DOHH2 (cell line): ENCODE results near the gene CCNI2.

Experiments used
- H3F3A ChIP-seq: fragments of 200-600 bp; sonication (generic), shearing (Covaris generic); 2 replicates; pipeline ENCODE4 v1.6.0; 2016; ENCODE audit warnings: antibody characterized with exemption, mild to moderate bottlenecking; ENCODE audit not compliant: control insufficient read depth, insufficient read depth
- H3K27ac ChIP-seq: fragments of 200-600 bp; sonication (generic); 2 replicates; pipeline ENCODE4 v1.5.1; 2014; ENCODE audit warnings: low read depth, mild to moderate bottlenecking, low read length, moderate library complexity
- H3K27me3 ChIP-seq: fragments of 200-600 bp; sonication (generic); 2 replicates; pipeline ENCODE4 v1.6.1; 2014; ENCODE audit warnings: mild to moderate bottlenecking, low read length, mixed read lengths; ENCODE audit not compliant: control insufficient read depth
- H3K36me3 ChIP-seq: fragments of 200-600 bp; sonication (generic); 2 replicates; pipeline ENCODE4 v1.6.1; 2014; ENCODE audit warnings: mild to moderate bottlenecking, low read length, moderate library complexity, mixed read lengths; ENCODE audit not compliant: control insufficient read depth
- H3K4me1 ChIP-seq: fragments of 200-600 bp; sonication (generic); 2 replicates; pipeline ENCODE4 v1.6.1; 2014; ENCODE audit warnings: mild to moderate bottlenecking, low read length, mixed read lengths; ENCODE audit not compliant: control insufficient read depth
- H3K4me2 ChIP-seq: fragments of 200-600 bp; sonication (generic); 2 replicates; pipeline ENCODE4 v1.6.0; 2014; ENCODE audit warnings: mild to moderate bottlenecking, low read length, moderate library complexity
- H3K4me3 ChIP-seq: fragments of 200-600 bp; sonication (generic); 2 replicates; pipeline ENCODE4 v1.5.1; 2014; ENCODE audit warnings: mild to moderate bottlenecking, low read length, mixed read lengths
- H3K79me2 ChIP-seq: fragments of 200-600 bp; sonication (generic); 2 replicates; pipeline ENCODE4 v1.6.1; 2014; ENCODE audit warnings: mild to moderate bottlenecking, low read length, mixed read lengths; ENCODE audit not compliant: control insufficient read depth
- H3K9me2 ChIP-seq: fragments of 200-600 bp; sonication (generic); replicated peaks from 2 replicates; pipeline ENCODE4 v1.6.1; 2014; ENCODE audit warnings: mild to moderate bottlenecking, low read length, mixed read lengths; ENCODE audit not compliant: control insufficient read depth
- H3K9me3 ChIP-seq: fragments of 200-600 bp; sonication (generic); 2 replicates; pipeline ENCODE4 v1.6.1; 2014; ENCODE audit warnings: antibody characterized with exemption, low read length, mixed read lengths; ENCODE audit not compliant: control insufficient read depth, insufficient read depth
- H4K20me1 ChIP-seq: fragments of 200-600 bp; sonication (generic); 2 replicates; pipeline ENCODE4 v1.6.0; 2014; ENCODE audit warnings: low read depth, mild to moderate bottlenecking, antibody characterized with exemption, low read length, moderate library complexity; ENCODE audit not compliant: control insufficient read depth, insufficient read depth
- CTCF ChIP-seq: fragments of 200-600 bp; sonication (generic); IDR thresholded peaks from one replicate; pipeline ENCODE4 v1.5.1; 2014; ENCODE audit warnings: antibody characterized with exemption, mild to moderate bottlenecking, low read depth, low read length; ENCODE audit not compliant: poor library complexity, severe bottlenecking
- EZH2phosphoT487 ChIP-seq: fragments of 200-600 bp; sonication (generic); IDR thresholded peaks from 2 replicates; pipeline ENCODE4 v1.6.1; 2017; ENCODE audit warnings: borderline replicate concordance, mild to moderate bottlenecking, antibody characterized with exemption, low read length, moderate library complexity, mixed read lengths

CCNI2 gene

GRCh38 chr5:132752581-132753125, 5.4 kb downstream of the CCNI2 start:
- Histone ChIP-seq H3K9me2 (no peaks in the 10 kb centered on the region), H3K27ac (no peak overlapping the region), H3K79me2 (no peaks in the 10 kb centered on the region), H3K36me3 (no peaks in the 10 kb centered on the region), H3K4me2 (no peak overlapping the region), H4K20me1 (no peaks in the 10 kb centered on the region), H3K4me3 (no peak overlapping the region), H3F3A (no peaks in the 10 kb centered on the region), H3K9me3 (no peaks in the 10 kb centered on the region), H3K4me1 (peaks cover 1% of the 10 kb centered on the region), H3K27me3 (peaks cover 38% of the 10 kb centered on the region)
- TF ChIP-seq CTCF, result no peak
- TF ChIP-seq EZH2phosphoT487, result no peak

- Histone ChIP-seq H3K4me3 (no peak overlapping the region), H3K4me2 (no peak overlapping the region)
These were observed 6.1 kb downstream of the CCNI2 start for GRCh38 chr5:132753135-132753987.

GRCh38 chr5:132754111-132754510, 6.9 kb downstream of the CCNI2 start:
- Histone ChIP-seq H4K20me1 (no peaks in the 10 kb centered on the region), H3K9me2 (no peaks in the 10 kb centered on the region), H3K4me1 (no peaks in the 10 kb centered on the region), H3K4me2 (no peak overlapping the region), H3F3A (no peaks in the 10 kb centered on the region), H3K79me2 (no peaks in the 10 kb centered on the region), H3K27me3 (peaks cover 25% of the 10 kb centered on the region), H3K9me3 (no peaks in the 10 kb centered on the region), H3K27ac (no peak overlapping the region), H3K4me3 (no peak overlapping the region), H3K36me3 (no peaks in the 10 kb centered on the region)
- TF ChIP-seq CTCF, result no peak
- no peak for TF ChIP-seq EZH2phosphoT487

More at GRCh38 chr5:132753135-132753987, 6.1 kb downstream of the CCNI2 start:
- Histone ChIP-seq H3K27me3 (peaks cover 31% of the 10 kb centered on the region), H3K79me2 (no peaks in the 10 kb centered on the region), H3K9me3 (no peaks in the 10 kb centered on the region), H4K20me1 (no peaks in the 10 kb centered on the region), H3F3A (no peaks in the 10 kb centered on the region), H3K4me1 (no peaks in the 10 kb centered on the region), H3K36me3 (no peaks in the 10 kb centered on the region), H3K9me2 (no peaks in the 10 kb centered on the region), H3K27ac (no peak overlapping the region)
- TF ChIP-seq CTCF (no peak), EZH2phosphoT487 (no peak)
